Astrocyte of the cerebellum (primary cell): Measurements from ENCODE around the gene SDHAF2.

Experiments used
- DNase-seq: peaks from one replicate; pipeline ENCODE4 v3.0.0-alpha.2; 2011; ENCODE audit warnings: low read depth
- H3K4me3 ChIP-seq: 2 replicates; pipeline ENCODE4 v1.5.1; 2011; ENCODE audit warnings: mild to moderate bottlenecking, low read depth, low read length, moderate library complexity
- in situ Hi-C: cut with HindIII; loops from 2 replicates; pipeline ENCODE4 v1.10.0; 2017; ENCODE audit warnings: low sequenced_read_pairs
- TF ChIP-seq, protein P1 (sequence below): IDR thresholded peaks from 2 replicates; pipeline ENCODE4 v1.5.1; 2012; ENCODE audit warnings: low read length, low read depth, moderate library complexity, mild to moderate bottlenecking; ENCODE audit errors: missing control alignments

Gene SDHAF2

DNA sequence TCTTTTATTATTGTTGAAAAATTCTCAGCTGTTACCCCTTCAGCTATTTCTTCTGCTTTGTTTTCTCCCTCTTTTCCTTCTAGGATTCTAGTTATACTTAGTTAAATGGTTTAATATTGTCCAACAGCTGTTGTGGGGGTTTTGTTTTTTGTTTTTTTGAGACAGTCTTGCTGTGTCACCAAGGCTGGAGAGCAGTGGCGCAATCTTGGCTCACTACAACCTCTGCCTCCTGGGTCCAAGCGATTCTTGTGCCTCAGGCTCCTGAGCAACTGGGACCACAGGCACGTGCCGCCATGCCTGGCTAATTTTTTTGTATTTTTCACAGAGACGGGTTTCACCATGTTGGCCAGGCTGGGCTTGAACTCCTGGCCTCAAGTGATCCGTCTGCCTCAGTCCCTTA is 12.7 kb downstream of the SDHAF2 start:
- in situ Hi-C loops, result no loop called here
- no peak for DNase-seq
- TF ChIP-seq, protein P1, sequence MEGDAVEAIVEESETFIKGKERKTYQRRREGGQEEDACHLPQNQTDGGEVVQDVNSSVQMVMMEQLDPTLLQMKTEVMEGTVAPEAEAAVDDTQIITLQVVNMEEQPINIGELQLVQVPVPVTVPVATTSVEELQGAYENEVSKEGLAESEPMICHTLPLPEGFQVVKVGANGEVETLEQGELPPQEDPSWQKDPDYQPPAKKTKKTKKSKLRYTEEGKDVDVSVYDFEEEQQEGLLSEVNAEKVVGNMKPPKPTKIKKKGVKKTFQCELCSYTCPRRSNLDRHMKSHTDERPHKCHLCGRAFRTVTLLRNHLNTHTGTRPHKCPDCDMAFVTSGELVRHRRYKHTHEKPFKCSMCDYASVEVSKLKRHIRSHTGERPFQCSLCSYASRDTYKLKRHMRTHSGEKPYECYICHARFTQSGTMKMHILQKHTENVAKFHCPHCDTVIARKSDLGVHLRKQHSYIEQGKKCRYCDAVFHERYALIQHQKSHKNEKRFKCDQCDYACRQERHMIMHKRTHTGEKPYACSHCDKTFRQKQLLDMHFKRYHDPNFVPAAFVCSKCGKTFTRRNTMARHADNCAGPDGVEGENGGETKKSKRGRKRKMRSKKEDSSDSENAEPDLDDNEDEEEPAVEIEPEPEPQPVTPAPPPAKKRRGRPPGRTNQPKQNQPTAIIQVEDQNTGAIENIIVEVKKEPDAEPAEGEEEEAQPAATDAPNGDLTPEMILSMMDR, result no peak
- H3K4me3 ChIP-seq, result no peak overlapping the region

DNA sequence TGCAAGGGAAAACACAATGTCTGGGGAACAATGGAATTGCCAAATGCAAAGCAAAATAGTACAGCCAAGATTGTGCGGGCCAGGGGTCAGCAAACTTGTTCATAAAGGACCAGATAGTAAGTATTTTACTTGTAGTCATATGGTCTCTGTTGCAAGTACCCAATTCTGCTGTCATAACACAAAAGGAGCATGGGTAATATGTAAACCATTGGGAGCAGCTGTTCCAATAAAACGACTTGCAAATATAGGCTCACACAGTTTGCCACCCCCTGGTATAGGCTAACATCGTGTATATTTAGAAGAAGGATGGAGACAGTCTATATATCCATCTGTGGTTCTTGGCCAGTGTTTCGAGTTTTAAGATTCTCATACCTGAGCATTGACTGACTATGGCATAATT is 15.6 kb downstream of the SDHAF2 start:
- TF ChIP-seq, protein P1, result no peak
- DNase-seq, result no peak
- no peak overlapping the region for H3K4me3 ChIP-seq
- in situ Hi-C loops, result no loop called here

DNA sequence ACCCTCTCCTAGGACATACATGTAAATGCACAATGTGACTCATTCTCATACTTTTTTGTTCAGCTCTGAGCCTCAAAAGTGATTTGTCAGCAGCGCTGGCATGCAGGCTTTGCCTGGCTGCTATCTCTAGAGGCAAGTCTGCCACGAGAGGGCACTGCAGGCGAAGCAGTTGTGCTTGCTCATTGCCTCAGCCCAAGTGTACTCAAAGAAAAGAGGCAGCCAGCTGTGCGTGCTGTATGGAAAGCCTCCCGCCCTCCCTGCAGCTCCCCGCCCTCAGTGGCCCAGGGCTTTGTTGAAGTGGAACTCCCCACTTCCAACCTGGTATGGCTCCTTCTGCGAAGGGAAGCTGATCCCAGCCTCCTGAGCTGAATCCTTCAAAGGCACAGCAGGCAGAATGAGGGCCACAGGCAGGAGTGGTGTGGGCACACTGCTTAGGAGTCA is 16.3 kb downstream of the SDHAF2 start:
- peak; percentile 92 for DNase-seq
- TF ChIP-seq, protein P1, result peak; percentile 95
- in situ Hi-C loops, result no loop called here

DNA sequence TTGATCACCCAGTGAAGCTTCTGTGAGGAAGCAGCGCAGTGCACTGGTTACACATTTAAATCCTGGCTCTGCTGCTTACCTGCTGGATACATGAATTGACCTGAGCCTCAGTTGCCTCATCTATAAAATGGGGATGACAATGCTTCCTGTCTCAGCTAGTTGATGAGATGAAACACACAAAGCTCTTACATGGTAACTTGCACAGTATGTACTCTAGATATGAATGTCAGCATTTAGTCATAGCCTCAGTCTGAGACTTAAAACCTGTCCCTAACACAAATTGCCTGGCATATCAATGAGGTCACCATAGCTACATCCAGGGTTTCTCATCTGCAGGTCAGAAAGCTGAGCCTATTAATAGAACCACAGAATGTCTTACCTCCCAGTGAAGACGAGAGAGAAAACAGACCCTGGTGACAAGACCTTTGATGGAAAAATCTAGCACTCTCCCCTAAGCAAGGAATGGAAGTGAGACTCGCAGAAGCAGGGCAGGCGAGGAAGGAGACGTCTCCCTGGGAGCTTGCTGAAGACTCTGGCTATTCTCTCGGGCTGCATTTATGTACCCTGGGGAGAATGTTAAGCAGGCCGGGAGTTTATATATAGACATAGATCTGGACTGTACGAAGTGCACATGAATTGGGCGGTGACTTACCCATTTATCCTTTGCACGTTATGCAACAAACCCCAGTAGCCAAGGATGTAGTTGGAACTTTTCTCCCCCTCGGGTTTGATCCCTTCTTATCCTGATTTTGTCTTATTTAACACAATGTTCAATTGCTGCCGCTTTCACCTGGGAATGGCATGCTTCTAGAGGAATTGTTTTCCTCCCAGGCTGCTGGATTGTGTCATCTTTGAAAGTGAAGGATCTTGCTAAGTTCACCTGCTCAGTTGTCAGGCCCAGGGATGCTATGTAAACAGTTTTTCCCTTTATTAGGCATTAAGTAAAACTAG is 18.0 kb downstream of the SDHAF2 start:
- in situ Hi-C loops, result no loop called here
- DNase-seq, result no peak
- H3K4me3 ChIP-seq, result no peak overlapping the region
- TF ChIP-seq, protein P1, result no peak

More for the DNA sequence above, 16.3 kb downstream of the SDHAF2 start:
- H3K4me3 ChIP-seq, result no peak overlapping the region

DNA sequence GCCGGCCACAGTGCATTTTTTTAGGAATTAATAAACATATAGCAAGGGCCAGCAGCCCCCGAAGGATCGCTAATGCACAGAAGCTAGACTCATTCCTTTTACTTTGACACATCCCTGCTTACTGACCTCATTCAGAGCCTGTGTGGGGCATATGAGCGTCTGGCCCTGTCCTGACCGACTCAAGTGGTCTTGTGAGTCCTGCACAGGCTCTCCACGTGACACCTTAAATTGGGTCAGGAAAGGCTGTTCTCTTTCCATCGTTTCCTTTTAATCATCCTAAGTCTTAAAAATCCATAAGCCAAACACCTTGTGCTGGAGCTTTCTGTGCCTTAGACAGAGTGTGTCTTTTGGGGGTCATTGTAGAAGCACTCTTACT is 18.6 kb downstream of the SDHAF2 start:
- in situ Hi-C loops, result no loop called here
- TF ChIP-seq, protein P1, result no peak
- DNase-seq, result no peak
- H3K4me3 ChIP-seq, result no peak overlapping the region

DNA sequence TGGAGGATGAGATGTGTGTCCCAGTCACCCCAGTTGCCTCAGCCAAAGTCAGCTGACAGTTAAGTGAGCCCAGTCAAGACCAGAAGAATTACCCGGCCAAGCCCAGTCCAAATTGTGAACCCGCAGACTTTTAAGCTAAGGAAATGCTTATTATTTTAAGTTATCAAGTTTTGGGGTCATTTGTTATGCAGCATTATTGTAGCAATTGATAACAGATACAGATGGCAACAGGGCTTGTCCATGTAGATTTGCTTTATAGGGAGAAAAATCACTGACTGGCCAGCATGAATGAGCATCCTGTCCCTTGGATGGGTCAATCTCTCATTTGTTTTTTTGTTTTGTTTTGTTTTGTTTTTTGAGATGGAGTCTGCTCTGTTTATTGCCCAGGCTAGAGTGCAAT is 22.9 kb downstream of the SDHAF2 start:
- no peak overlapping the region for H3K4me3 ChIP-seq
- TF ChIP-seq, protein P1, result no peak
- in situ Hi-C loops, result no loop called here
- DNase-seq, result no peak
